HTR-8/SVneo (cell line): ENCODE data around the gene SOHLH1.

Source experiments
- DNase-seq: peaks from one replicate; pipeline ENCODE4 v3.0.0; 2011; ENCODE audit warnings: low spot score, mixed read lengths; ENCODE audit not compliant: insufficient read length
- FAIRE-seq: peaks from 2 replicates; lab custom pipeline; 2011; peaks lifted over from hg19 to GRCh38; lab: Jason Lieb, UNC

SOHLH1 gene

DNA sequence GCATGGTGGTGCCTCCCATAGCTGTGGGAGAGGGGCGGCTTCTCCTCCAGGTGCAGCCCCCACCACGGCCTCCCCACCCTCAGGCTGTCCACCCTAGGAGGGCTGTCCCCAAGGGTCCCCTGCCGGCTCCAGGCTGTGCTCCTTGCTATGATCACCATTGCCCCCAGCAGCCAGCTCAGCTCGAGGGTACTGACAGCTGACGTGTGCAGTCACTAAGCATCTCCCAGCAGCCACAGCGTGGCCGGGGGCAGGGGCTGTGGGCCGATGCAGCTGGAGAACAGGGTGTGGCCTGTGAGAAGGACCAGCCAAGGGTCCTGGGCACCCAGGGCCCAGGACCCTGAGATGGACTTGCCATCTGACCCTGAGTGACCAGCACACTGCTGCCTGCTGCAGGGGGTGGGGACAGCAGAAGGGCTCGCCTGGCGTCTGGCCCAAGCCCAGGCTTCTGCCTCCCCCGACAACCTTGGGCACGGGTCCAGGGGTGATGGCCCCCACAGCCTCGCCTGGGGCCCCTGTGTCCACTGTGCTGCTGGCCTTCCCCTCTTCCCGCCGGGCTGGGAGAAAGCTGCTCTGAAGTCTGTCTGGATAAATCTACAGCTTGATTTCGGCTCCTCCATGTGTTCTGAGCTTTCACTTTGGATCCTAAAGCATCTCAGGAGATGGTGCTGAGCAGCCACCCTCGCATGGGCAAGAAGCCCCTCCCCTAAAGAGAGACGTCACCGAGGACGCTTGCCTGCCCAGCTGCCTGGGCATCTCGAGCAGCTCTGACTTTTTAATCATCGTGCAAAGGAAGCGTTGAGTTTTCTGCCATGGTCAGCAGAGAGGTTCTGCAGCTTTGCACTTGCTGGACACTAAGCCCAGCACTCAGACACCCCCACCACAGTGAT, 8.2 kb upstream of the SOHLH1 start:
- DNase-seq (no peak), FAIRE-seq (no peak)

DNA sequence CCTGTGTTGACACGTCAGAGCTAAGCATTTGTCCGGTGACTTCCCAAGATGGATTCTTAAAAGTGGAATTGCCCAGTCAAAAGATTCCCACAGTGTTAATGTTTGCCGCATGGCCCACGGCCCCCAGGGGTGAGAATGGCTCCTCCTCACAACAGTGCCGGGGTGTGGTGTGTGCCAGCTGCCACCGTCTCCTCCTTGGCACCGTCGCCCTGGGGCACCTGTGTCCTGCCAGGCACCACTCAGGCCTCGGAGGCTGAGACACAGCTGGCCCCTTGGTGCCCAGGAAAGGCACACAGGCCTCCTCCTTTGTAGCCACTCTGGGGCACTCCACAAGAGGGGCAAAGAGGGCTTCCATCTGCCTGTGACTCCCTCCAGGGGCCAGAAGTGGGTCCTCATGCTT, 7.0 kb upstream of the SOHLH1 start:
- no peak for FAIRE-seq

DNA sequence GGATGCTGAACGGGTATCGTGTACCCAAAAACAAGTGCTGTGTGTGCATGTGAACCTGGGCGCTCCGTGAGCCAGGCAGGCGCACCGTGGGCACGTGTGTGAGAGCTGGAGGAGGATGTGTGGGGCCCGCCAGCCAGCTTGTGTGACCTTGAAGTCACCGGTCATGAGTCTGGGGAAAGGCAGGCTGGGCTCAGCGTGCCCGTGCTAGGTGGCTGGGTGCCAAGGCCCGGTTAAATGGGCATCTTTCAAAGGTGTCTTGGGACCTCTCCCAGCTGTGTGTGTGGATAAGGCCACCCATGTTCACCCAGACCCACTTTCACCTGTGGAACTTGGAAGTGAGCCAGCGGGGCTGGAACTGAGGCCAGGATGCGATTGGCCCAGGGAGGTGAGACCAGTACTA, 6.1 kb upstream of the SOHLH1 start:
- DNase-seq (no peak), FAIRE-seq (no peak)

More for the DNA sequence above, 7.0 kb upstream of the SOHLH1 start:
- no peak for DNase-seq

DNA sequence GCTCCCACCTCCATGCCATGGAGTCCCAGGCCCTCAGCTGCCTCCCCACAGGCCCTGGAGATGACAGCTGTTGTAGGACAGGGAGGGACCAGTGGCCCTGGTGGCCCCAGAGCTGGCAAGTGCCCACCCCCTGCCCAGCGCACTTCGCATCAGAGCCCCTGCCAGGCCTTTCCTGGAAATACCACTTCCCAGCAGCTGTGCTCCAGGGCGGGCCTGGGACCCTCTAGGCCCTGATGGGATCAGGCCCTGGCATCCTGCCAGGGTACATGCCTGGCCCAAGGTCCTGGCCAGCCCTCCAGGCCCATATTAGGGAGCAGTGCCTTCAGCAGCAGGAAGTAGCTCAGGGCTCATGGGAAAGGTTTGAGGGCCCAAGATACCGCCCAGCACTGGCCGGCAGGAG, 5.2 kb upstream of the SOHLH1 start:
- DNase-seq (no peak), FAIRE-seq (no peak)

DNA sequence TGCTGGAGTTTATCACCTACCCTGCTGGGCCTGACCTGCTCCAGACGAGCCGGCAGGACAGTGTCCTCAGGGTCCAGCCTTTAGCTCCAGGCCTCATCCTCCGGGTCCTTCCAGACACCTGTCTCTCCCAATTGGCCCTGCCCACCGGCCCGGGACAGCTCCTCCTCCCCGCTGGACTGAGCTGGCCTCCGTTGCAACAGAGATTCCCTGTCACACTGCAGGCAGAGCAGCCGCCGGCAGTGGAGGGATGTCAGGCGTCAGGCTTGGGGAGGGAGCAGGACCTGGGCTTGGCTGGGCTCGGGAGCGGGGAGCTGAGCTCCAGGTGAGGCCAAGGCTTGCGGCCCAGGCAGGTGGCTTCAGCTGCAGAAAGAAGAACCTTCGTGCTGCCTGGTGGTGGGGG, 4.4 kb upstream of the SOHLH1 start:
- FAIRE-seq (no peak), DNase-seq (no peak)

DNA sequence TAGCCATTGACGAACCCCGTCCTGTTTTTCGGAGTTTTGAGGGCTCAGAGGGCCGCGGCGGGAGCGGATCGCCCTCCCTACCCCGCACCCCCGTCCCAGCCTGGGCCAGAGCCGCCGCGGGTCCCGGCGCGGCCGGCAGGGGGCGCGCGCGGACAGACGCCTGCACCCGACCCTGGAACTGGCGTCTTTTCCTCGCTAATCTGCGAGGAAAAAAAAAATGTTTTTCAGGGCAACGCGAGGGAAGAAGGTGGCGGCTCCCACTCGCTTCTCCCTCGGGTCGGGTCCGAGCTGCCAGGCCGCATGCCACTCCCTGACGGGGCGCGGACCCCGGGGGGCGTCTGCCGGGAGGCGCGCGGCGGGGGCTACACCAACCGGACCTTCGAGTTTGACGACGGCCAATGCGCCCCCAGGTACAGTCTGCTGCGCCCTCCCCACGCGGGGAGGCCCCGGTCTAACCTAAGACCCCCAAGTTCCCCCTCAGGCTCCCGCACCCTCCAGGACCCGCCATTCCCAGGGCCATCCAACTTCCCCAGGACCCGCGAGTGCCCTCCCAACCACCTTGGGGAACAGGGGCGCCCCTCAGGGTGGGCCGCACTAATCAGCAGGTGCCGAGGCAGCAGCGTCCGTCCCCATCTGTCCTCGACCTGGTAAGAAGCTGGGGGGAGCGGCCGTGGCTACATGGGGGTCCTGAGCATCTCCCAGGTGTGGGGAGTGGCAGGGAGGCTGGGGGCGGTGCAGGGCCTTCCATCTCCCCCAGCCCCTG, 2.9 kb upstream of the SOHLH1 start, which contains the start of gene KCNT1:
Gene KCNT1, plus strand, starts transcription at position 227 of the 763 bp plus-strand sequence. Its CDS starts 74 bp downstream, at position 301.
- FAIRE-seq (no peak), DNase-seq (peak; percentile 92)

DNA sequence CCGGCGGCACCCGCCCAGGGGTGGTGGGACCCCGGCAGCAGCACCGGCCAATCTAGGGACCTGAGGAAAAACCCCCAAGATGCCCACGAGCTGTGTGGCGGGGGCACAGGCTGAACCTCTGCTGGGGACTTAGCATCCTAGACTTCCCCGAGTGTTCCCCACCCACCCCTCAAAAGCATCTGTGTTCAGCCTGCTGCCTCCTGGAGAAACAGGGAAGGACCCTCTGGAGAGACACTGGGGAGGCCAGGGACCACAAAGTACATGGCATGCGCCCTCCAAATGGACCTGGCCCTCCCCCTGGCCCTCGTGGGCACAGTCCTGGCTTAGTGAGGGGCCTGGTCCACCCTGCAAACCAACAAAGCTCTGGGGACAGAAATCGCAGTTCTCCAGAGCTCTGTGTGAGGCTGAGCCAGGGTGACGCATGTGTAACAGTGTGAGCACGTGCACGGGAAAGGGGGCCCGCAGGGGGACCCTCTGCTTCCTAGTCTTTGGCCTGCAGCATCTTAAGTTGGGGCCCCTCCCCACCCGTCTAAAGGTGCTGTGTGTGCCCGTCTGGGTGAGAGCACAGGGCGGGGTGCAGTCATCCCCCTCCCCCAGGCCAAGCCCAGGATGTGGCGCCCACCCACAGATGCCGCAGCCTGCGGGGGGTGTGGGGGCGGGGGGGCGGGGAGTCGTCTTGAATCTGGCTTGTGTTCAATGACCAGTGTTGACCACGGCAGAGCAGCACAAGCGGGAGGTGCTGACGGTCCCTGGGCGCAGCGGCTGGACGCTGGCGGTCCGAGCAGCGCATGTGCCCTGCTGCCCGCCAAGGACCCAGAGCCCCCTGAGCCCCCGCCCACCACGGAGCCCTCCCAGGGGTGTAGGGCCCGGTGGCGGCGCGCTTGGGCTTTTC, 2.0 kb upstream of the SOHLH1 start:
- FAIRE-seq (no peak), DNase-seq (peak; percentile 29)

DNA sequence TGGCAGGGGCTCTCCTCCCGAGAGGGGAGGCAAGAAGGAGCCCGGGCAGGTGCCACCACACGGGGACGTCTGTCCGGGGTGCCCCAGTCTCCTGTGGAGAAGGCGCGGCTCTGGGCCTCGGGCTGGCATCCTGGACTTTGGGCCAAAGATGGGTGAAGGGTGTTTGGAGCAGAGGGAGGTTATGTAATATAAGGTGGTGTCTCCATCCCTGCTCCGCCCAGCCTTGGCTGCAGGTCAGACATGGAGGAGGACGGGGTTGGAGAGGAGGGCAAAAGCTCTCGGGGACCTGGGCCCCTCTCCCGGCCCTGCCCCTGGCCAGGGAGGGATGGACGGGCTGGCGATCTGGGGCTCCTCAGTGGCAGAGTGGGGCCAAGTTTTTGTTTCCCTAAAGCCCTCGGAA, 1.2 kb upstream of the SOHLH1 start:
- DNase-seq (no peak), FAIRE-seq (no peak)

DNA sequence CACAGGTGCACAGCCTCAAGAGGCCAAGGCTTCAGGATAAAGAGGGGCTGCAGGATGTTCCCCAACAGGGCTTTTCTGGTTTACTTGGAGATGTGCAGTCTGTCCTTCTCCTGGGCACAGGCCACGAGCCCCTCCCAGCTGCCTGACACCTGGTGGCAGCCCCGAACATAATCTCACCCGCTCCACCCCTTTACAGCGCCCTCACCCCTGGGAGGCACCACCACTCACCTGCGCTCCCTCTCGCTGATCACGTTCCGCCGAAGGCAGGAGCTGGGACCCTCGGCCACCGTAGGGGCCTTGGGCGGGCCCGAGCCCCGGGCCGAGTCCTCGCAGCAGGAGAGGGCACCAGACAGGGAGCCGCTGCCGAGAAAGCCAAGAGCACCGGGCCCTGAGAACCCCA, 514 bp downstream of the SOHLH1 start:
- DNase-seq: no peak
- no peak for FAIRE-seq

DNA sequence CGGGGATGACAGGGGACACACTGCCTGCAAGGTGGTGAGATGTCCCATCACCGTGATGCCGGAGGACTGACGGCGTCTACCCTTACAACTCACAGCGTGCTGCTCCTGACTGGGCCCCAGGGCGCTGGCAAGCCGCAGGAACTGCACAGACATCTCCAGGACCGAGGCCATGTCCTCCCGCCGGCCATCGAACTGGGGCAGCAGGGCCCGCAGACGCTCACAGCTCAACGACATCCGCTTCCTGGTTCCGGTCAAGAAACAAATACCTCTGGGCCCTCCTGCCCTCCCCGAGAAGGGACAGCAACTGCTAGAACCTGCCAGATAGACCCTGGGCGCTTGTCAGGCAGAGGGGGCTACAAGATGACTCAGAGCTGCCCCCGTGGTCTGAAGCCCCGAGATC, 1.0 kb downstream of the SOHLH1 start:
- FAIRE-seq (no peak), DNase-seq (no peak)

DNA sequence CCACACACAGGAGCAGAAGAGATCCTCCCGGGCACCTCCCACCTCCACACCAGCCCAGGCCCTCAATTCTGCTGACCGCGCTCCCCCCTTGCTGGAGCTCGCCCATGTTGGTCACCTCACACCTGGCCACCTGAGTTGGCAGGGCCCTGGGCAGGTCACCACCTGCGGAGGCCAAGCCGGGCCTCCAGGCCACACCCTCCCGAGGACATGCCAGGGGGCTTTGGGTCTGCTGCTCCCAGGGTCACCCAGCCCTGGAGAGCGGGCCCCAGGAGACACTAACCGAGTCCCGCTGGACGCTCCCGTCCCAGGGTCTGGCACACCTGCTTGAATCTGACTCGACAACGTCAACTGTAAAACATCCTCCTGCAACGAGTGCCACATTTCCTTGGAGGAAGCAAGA, 2.1 kb downstream of the SOHLH1 start:
- FAIRE-seq: no peak

DNA sequence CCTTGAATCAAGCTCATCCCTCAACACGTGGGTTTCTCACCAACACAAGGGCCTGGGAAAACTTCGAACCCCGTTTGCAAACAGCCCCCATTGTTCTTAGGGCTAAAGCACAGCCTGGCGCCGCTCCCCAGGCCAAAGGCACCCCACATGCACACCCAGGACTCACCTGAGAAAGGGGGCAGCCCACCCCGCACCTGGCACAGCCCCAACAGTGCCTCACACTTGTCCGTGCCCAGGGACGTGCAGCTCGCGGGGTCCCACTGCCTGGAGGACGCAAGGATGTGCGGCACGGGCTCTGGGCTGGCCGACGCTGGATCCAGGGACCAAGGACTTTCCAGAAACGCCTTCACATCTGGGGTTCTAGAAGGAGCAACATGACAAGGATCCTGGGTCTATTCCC, 2.8 kb downstream of the SOHLH1 start:
- no peak for DNase-seq
- no peak for FAIRE-seq

More for the DNA sequence above, 2.1 kb downstream of the SOHLH1 start:
- no peak for DNase-seq

DNA sequence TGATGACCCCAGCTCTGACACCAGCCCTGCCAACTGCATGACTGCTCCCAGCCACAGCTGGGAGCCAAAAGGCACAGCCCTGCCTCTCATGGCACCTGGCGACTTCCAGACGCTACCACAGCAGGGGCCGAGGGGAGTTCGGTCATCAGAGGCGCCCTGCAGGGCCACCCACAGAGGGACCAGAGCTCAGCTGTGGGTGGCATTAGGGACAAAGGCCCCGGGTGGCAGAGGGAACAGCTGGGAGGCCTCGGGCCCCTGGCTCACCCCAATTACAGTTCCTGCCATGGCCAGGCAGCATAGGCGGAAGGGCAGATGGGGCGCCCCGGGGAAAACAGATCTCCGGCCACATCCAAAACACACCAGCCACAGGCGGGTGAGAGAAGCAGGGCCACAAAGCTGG, 3.6 kb downstream of the SOHLH1 start:
- no peak for DNase-seq
- no peak for FAIRE-seq

DNA sequence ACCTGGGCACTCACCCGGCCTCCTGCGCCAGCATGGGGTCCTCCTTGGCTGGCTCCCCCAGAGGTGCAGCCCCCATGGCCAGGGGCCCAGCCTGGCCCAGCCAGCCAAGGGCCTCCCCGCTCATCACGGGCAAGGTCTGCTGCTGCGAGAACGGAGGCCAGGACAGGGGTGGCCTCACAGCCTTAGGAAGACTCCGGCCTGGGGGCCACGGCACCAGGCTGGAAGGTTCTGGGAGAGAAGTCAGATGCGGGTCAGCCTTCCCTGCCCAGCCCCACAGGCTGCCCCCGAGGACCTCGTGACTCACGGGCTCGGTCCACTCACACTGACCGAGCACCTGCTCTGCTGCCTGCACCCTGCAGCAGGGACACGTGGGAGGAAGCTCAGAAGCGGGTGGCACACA, 4.2 kb downstream of the SOHLH1 start:
- no peak for FAIRE-seq
- DNase-seq: no peak

DNA sequence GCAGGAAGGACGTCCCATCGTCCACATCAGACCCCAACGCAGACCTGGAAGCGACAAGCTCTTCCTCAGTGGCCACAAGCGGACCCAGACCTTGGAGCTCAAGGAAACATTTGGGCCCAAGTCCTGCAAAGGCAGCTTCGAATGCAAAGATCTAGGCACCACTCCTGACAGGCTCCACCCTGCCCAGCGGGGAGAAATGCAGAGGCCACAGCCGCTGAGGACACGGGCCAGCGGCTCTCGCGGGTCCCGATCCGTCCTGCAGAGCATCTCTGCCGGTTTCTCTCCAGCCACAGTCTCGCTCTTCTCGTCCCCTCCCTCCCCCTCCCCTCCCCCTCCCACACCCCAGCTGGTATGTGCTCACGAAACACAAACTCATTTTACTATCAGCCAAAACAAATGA, 4.9 kb downstream of the SOHLH1 start:
- FAIRE-seq (no peak), DNase-seq (no peak)

DNA sequence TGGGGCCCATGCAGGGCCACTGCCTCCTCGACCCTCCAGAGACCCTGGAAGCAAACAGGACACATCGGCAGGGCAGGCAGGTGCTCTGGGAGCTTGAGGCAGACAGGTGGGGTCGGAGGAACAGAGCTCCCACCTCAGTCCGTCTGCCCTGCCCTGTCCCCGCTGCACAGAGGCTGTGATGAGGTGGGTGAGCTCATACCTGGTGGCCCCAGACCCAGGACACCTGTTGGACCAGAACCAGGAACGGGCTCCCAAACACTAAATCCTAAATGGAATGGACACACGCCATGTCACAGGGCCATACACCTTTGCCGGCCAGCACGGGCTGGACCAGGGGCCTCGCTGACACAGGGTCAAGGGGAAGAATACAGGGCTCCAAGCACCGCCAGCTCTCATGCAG, 5.5 kb downstream of the SOHLH1 start:
- FAIRE-seq: no peak
- no peak for DNase-seq

DNA sequence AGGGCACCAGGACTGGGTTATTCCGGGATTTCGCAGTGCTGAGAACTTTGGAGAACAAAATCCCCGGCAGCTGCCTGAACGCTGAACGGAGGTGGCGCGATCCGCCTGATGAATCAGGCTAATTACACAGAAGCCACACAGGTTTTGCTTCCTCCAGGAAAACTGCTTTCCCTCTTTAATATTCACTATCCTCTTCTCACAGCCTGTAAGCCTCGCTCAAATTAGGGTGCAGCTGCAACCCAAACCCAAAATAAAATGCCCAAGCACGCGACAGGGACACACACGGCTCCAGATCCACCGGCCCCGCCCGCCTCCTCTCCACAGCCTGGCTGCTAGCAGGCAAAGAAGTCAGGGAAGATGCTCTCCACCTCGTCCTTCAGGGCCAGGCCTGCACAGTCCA, 6.0 kb downstream of the SOHLH1 start:
- DNase-seq (no peak), FAIRE-seq (no peak)

DNA sequence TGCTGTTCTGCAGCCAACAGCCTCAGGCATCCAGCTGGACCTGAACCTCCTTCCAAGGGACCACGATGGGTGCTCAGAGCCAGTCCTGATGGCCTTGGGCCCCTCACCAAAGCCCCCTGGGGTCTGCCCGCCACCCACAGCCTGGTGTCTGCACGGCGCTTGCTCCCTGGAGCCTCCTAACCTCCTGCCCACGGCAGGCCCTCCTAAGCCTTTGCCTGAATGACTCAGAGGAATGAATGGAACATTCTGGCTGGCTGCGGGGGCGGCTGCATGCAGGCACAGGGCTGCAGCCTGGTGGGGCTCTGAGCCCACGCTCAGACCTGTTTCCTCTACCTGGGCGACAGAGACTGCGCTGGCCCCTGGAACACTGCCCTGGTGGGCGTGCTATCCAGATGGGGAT, 6.9 kb downstream of the SOHLH1 start:
- FAIRE-seq: no peak

DNA sequence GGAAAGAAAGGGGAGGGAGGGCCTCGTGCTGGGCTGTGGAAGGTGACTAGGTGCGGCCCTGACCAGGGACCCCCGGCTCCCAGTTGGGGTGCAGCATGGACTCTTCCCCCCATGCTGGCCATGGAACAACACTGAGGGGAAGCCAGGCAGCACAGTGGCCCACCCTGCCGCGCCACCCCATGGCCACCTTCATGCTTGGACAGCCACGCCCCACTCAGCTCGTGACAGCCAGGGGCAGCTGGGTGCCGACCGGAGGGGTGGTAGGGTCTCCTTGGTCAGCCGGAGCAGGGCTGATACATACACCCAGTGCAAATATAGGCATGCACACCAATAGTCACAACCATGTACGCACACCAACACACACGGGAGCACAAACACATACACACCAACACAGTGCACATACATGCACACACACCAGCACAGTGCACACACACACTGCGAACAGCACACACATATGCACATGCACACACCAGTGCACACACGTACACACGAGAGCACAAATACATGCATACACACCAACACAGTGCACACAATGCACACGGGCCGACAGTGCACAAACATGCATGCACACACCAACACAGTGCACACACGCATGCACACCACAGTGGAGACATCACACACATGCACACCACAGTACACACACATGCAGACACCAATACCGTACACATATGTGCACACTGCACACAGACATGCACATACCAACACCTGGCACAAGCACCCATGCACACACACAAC, 8.3 kb downstream of the SOHLH1 start:
- peak; percentile 88 for FAIRE-seq
- DNase-seq: no peak

More for the DNA sequence above, 6.9 kb downstream of the SOHLH1 start:
- no peak for DNase-seq

DNA sequence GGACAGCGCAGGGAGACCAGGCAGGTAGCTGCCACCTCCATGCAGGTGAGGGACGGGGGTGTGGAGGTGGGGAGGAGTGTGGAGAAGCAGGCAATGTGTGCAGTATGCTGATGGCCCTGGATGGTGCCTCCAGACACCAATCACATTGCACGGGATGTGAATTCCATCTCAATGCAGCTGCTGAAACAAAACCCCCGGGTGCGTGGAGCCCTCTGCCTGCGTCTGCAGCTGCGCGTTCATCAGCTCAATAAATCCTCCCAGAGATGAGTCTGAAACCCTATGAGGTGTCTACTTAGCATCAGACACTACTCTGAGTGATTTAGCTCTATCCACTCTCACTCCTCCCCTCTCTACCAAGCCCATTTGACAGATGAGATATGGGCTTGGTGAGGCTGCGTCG, 10.3 kb downstream of the SOHLH1 start:
- FAIRE-seq (no peak), DNase-seq (no peak)
